ENCODE results near the gene DCTN1. TPM values are rescaled to one million over a fixed set of nuclear protein-coding genes. Genes with fewer than 3 reads are reported as not detected.

The DCTN1 gene
- total RNA-seq (2022; extraction: Qiagen RNA extraction), result 112 to 150 TPM (median 144 TPM) in 5 replicates

GRCh38 chr2:74379851-74380789 lies at the start of gene DCTN1:
DCTN1 (minus strand) TSS chr2:74380311; CDS start chr2:74380037, 274 bp downstream.

GRCh38 chr2:74421221-74421870 lies 41.2 kb upstream of the DCTN1 start, which contains the start of the genes C2orf81 and WDR54:
C2orf81 (minus strand) TSS chr2:74421619; CDS start chr2:74421560, 59 bp downstream.
WDR54 (plus strand) TSS chr2:74421730; CDS start chr2:74422154, 424 bp downstream.

DNA sequence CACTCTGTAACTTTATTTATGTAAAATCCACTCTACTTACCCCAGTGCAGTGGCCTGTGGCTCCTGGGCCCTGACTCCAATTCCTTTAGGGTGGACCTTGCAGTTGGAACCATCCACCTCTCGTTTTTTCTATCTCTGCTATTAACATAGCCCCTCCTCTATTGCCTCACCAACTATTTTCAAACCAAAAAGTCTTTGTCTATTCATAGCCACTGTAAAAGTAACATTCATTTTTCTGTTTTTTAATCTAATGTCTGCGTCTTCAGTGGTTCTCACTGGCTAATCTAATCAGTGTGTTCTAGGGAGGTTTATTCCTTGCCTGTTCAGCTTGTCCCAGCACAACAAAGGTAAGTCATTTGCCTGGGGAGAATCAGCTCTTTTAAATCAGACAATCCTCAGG lies 36.8 kb downstream of the DCTN1 start, which contains the start of gene SLC4A5:
Gene SLC4A5, minus strand, starts transcription at position 101 of the 400 bp plus-strand sequence. CDS start 28,393 bp downstream, outside the sequence.

Other genes with a start within 250 kb of the DCTN1 start
- 117 to 140 TPM (median 121 TPM) in 5 replicates for gene BOLA3, start 232.4 kb downstream of the DCTN1 start, total RNA-seq (2022; extraction: Qiagen RNA extraction)
- 72.8 to 79.4 TPM (median 78.2 TPM) in 5 replicates for gene MOB1A, start 201.4 kb downstream of the DCTN1 start, total RNA-seq (2022; extraction: Qiagen RNA extraction)
- 138 to 150 TPM (median 145 TPM) in 5 replicates for gene MTHFD2, start 181.7 kb downstream of the DCTN1 start, total RNA-seq (2022; extraction: Qiagen RNA extraction)
- gene SLC4A5, start 36.9 kb downstream of the DCTN1 start, total RNA-seq (2022; extraction: Qiagen RNA extraction), result 0.15 to 0.47 TPM (median 0.24 TPM) in 5 replicates
- 2.4 to 3.6 TPM (median 3.2 TPM) in 5 replicates for gene C2orf81, start 41.3 kb upstream of the DCTN1 start, total RNA-seq (2022; extraction: Qiagen RNA extraction)
- gene WDR54, start 41.4 kb upstream of the DCTN1 start, total RNA-seq (2022; extraction: Qiagen RNA extraction), result 76.9 to 92.7 TPM (median 91.5 TPM) in 5 replicates
- 18.7 to 24.5 TPM (median 22.4 TPM) in 5 replicates for gene RTKN, start 61.6 kb upstream of the DCTN1 start, total RNA-seq (2022; extraction: Qiagen RNA extraction)
- 43.7 to 51.1 TPM (median 48.7 TPM) in 5 replicates for gene INO80B, start 74.8 kb upstream of the DCTN1 start, total RNA-seq (2022; extraction: Qiagen RNA extraction)
- gene WBP1, start 78.1 kb upstream of the DCTN1 start, total RNA-seq (2022; extraction: Qiagen RNA extraction), result 49.4 to 85.1 TPM (median 81.5 TPM) in 5 replicates
- gene MOGS, start 85.1 kb upstream of the DCTN1 start, total RNA-seq (2022; extraction: Qiagen RNA extraction), result 44.0 to 55.8 TPM (median 52.5 TPM) in 5 replicates
- 93.9 to 164 TPM (median 141 TPM) in 5 replicates for gene MRPL53, start 92.4 kb upstream of the DCTN1 start, total RNA-seq (2022; extraction: Qiagen RNA extraction)
- gene CCDC142, start 102.7 kb upstream of the DCTN1 start, total RNA-seq (2022; extraction: Qiagen RNA extraction), result 10.5 to 16.0 TPM (median 13.2 TPM) in 5 replicates
- 13.2 to 17.7 TPM (median 15.2 TPM) in 5 replicates for gene TTC31, start 102.8 kb upstream of the DCTN1 start, total RNA-seq (2022; extraction: Qiagen RNA extraction)
- gene LBX2, start 119.3 kb upstream of the DCTN1 start, total RNA-seq (2022; extraction: Qiagen RNA extraction), result 3.2 to 4.3 TPM (median 3.8 TPM) in 5 replicates
- 29.9 to 35.0 TPM (median 31.9 TPM) in 5 replicates for gene PCGF1, start 127.4 kb upstream of the DCTN1 start, total RNA-seq (2022; extraction: Qiagen RNA extraction)
- 0.24 to 0.37 TPM (median 0.30 TPM) in 5 replicates for gene TLX2, start 134.1 kb upstream of the DCTN1 start, total RNA-seq (2022; extraction: Qiagen RNA extraction)
- gene DQX1, start 145.9 kb upstream of the DCTN1 start, total RNA-seq (2022; extraction: Qiagen RNA extraction), result 0.07 to 0.15 TPM (median 0.13 TPM) in 5 replicates
- 185 to 250 TPM (median 238 TPM) in 5 replicates for gene AUP1, start 149.4 kb upstream of the DCTN1 start, total RNA-seq (2022; extraction: Qiagen RNA extraction)
- gene HTRA2, start 149.6 kb upstream of the DCTN1 start, total RNA-seq (2022; extraction: Qiagen RNA extraction), result 33.1 to 41.7 TPM (median 39.3 TPM) in 5 replicates
- 0.31 to 0.60 TPM (median 0.49 TPM) in 5 replicates for gene LOXL3, start 173.6 kb upstream of the DCTN1 start, total RNA-seq (2022; extraction: Qiagen RNA extraction)
- 3.4 to 4.9 TPM (median 4.4 TPM) in 5 replicates for gene DOK1, start 174.4 kb upstream of the DCTN1 start, total RNA-seq (2022; extraction: Qiagen RNA extraction)